Choroid plexus epithelial cell (primary cell): ENCODE measurements around the gene SDCCAG8.

ENCODE experiments used
- DNase-seq: peaks from one replicate; pipeline ENCODE4 v3.0.0-alpha.2; 2010; ENCODE audit warnings: low read depth
- H3K4me3 ChIP-seq: 2 replicates; pipeline ENCODE4 v1.5.1; 2011; ENCODE audit warnings: low read depth, mild to moderate bottlenecking, control low read depth, low read length, moderate library complexity
- TF ChIP-seq, protein P1 (sequence below): conservative IDR thresholded peaks from 2 replicates; pipeline ENCODE4 v1.5.1; 2011; ENCODE audit warnings: low read depth, mild to moderate bottlenecking, control low read depth, inconsistent platforms, low read length, moderate library complexity

The SDCCAG8 gene

DNA sequence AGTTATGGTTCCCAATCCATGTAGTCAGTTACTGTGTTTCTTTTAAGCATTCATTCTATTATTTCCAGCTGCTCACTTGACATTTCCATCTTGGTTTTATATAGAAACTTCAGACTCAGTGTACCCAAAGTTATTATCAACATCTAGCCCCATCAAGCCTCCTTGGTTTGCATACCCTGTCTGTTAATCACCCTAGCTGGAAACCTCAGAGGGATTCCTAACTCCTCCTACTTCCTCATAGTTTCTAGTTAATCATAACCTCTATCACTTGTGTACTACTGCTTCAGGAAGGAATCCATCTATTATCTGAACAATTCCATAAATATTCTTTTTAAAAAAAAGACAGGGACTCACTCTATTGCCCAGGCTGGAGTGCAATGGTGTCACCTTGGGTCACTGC lies 293.3 kb downstream of the SDCCAG8 start:
- peak; percentile 81 for DNase-seq
- TF ChIP-seq, protein P1, sequence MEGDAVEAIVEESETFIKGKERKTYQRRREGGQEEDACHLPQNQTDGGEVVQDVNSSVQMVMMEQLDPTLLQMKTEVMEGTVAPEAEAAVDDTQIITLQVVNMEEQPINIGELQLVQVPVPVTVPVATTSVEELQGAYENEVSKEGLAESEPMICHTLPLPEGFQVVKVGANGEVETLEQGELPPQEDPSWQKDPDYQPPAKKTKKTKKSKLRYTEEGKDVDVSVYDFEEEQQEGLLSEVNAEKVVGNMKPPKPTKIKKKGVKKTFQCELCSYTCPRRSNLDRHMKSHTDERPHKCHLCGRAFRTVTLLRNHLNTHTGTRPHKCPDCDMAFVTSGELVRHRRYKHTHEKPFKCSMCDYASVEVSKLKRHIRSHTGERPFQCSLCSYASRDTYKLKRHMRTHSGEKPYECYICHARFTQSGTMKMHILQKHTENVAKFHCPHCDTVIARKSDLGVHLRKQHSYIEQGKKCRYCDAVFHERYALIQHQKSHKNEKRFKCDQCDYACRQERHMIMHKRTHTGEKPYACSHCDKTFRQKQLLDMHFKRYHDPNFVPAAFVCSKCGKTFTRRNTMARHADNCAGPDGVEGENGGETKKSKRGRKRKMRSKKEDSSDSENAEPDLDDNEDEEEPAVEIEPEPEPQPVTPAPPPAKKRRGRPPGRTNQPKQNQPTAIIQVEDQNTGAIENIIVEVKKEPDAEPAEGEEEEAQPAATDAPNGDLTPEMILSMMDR, result no peak

More for the DNA sequence above, 293.3 kb downstream of the SDCCAG8 start:
- no peak overlapping the region for H3K4me3 ChIP-seq
